Measurements from ENCODE around the gene FGF14.
"Not testable (repeated sequence)": the region's sequence is repeated elsewhere in the genome, so short reads cannot be mapped to it uniquely, and the experiment has no call there.

The FGF14 gene

GRCh38 chr13:102122147-102122546, 279.7 kb downstream of the FGF14 start:
- DNase-seq = no peak

DNA sequence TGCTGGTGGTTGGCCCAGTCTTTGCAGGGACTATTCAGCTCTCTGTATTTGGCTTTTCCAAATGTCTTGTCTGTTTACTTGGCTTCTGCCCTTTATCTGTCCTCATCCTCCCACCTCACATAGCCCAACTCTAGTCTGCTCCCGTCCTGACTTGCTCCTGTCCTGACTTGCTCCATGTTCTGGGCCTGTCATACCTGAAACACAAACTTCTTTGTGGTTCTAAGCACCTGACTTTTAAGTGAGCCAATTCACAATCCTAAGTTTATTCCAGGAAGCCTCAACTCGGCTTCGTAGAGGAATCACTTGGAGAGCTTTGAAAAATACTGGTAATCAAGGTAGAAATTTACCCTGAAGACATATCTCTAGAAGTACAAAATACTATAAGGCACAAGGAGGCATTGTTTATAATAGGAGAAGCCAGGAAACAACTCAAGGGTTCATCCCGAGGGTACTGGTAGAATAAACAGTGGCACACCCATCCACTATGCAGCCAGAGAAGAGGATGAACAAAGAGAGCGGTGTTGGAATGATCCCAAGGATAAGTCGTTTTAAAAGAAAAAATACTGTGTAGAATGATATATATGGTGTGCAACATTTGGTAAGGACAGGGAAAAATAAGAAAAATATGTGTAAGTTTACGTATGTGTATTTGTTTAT, 284.5 kb downstream of the FGF14 start:
- DNase-seq = no peak

DNA sequence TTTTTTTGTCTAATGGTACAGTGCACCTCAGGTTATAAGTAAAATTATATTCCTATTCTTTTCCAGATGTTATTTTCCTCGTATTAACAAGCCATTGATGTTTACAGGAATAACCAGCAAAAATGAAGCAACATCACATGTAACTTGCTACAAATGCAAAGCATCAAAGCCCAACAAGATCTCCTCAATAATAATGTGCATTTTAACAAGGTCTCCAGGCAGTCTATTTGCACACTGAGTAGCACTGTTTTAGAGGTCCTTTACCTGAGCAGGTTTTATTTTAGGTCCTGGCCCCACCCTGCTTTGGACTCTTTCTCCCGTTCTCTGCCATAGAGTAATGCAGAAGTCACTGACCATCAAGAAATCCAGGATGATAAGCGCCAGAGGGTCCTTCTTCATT, 298.4 kb downstream of the FGF14 start:
- DNase-seq = no peak

GRCh38 chr13:102100234-102100633, 301.6 kb downstream of the FGF14 start:
- no peak for DNase-seq

GRCh38 chr13:102097708-102098107, 304.1 kb downstream of the FGF14 start:
- DNase-seq = no peak

GRCh38 chr13:102093288-102093687, 308.6 kb downstream of the FGF14 start:
- not testable (repeated sequence) for DNase-seq

DNA sequence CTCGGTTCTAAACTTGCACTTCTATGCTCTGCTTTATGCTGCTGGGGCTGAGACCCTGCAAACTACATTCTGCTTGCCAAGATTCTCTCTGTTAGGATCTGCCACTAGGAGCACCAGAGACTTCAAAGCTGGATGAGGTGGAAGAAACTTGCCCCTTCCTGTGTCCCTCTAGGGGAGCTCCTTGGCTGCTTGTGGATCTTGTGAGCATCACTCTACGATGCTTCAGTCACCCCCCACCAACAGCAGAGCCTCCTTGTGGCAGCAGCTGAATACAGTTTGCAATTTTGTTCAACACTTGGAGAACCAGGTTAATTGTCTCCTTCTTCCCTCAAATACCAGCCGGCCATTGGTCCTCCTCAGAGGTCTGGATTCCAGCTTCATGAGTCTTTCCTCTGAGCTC, 310.6 kb downstream of the FGF14 start:
- no peak for DNase-seq

DNA sequence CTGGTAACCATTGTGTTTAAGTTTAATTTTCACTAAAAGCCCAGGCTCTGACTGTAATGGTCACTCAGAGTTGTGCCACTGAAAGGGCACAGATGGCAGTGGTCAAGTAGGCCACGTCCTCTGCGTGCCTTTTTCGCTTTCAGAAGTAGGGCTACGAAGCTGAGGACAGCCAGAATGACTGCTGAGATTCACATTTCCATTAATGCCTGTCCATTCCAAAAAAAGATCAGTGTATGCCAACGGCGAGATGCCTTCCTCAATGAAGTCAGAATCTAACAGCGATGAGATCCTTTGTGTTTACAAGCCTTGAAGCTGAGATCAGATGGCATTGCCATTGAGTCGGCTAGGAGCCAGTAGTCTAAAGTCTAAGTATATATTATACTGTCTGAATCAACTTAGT, 311.3 kb downstream of the FGF14 start:
- DNase-seq = no peak

DNA sequence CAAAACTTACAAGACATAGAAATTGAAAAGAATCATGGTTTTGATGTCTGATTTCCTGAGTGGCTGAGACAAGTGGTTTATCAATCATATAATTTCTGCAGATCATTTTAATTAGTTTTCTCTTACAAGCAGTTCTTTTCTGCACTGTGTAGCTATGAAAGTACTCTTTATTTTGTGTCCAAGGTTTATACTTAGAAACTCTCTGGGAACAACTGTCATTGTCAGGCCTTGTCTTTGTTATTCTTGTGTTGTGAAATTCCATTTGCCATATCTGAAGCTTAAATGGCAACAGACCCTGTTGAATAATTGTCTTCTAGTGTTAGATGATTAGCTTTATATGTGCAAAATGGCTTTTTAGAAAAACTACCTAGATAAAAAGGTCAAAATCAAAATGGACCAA, 312.1 kb downstream of the FGF14 start:
- no peak for DNase-seq

DNA sequence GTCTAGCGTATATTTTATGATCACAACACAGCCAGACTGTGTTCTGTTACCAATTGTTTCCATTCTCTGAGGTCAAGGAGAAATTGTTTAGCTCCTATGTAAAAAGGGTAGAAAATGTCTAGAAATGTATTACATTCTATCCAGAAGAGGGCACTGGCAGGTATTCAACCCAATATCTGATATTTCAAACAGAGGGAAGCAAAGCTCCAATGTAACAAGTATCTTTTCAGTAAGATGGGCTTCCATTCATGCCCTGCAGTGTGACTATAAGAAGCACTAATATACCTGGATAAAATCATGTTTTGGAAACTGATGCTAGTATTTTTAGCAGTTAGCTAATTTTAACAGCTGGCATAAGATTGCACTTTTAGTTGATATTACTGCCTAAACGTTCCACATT, 312.7 kb downstream of the FGF14 start:
- no peak for DNase-seq

DNA sequence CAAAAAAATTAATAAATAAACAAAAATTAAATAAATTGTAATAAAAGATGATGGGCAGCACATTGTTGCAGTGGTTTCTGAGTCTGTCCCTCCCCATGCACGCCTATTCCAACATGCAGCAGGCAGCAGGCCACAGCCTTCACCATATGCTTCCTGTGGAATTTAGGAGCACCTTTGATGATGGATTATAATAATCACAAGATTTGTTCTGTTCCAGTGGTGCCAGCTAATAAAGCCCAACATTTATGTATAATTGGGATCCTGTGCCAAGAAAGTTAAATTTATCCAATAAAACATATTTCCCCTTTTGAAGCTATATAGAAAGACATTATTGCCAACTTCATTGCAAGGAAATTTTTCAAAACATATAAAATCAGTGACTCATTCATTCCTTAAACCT, 328.6 kb downstream of the FGF14 start:
- no peak for DNase-seq

DNA sequence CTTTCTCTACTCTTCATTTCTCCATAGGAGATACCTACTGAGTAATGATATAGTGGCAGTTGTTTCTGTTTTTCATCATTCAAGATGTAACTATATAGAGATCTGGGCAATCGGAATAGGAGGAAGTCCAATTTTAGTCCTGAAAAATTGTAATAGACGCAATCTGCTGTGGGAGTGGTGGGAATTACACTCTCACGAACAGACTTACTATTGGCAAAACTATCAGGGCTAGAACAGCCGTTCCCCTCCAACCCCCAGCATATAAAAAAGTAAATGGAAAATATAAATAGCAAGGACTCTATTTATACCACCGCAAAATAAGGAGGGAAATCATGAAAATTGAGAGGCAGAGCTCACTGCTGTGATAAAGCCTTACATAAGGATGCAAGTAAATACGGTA, 330.1 kb downstream of the FGF14 start:
- DNase-seq = no peak

GRCh38 chr13:102068323-102068722, 333.5 kb downstream of the FGF14 start:
- DNase-seq = not testable (repeated sequence)

DNA sequence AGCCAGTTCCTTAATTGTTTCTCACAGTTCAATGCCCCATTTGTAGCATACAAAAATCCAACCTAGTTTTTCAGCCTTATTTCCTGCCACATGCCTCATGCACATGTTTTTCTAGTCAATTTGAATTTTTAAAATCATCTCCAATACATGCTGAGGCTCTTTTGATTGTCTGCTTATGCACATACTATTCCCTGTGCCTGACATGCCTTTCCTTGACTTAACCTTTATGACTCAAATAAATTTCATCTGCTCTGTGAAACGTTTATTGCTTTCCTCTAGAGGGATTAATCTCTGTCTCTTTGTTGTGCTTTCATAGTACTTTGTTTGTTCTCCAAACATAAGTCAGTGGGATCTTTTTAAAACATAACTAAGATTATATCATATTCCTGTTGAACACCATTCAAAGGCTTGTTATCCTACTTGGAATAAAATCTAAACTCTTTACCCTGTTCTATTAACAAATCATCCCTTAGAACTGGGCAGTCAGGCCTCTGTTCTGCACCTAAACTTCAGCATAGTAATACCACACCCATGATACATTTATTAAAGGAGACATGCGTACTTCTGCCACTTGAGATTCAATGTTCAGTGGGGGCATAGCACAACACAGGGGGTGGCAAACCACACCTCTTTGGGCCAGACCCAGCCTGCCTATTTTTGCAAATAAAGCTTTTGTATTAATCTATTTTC, 346.6 kb downstream of the FGF14 start:
- no peak for DNase-seq

DNA sequence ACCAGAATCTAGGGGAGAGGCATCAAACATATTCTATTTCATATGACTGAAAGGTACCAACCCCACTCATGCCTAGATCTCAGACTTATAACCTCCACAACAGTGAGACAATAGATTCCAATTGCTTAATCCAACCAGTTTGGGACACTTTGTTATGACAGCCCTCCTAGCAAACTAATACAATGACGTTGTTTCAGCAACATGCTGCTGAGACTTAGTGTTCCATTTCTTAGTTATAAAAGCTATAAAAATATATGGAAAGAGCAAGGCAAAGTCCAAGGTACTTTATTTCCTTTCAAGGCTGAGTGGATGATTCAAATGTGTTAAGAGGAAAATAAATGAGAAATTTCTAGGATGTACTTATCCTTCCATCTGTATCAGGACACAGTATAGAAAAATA, 352.0 kb downstream of the FGF14 start:
- no peak for DNase-seq

DNA sequence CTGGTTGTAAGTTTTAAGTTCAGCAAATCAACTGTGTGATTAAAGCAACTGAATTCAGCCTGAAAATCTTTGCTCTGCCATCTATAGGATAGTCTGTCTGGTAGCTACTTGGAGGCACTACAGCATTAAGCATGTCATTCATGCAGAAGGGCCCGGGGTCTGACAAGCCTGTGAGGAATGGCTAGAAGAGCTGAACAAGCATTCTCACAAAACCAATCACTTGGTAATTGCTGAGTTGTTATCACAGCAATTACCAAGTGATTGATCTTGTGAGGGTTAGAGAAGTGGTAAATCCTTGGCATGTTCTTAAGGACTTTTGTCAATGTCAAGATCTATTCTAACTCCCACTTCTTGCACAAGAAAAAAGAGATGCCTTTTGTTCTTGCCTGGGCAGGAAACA, 356.1 kb downstream of the FGF14 start:
- no peak for DNase-seq

DNA sequence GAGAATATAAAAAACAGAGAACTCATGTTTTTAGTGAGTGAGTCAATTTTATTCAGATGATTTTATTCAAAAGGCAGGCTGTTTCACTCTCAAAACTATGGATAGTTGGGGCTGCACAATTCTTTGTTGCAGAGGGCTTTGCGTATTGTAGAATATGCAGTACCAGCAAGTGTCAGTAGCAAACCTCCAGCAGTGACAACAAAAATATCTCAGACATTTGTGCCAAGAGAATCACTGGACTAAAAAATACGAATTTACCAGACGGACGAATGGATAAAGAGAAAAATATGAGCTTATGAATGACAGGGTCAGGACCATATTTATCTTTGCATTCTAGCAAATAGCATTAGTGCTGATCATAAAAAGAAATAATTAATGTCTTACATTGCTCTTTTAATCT, 359.1 kb downstream of the FGF14 start:
- DNase-seq = no peak

DNA sequence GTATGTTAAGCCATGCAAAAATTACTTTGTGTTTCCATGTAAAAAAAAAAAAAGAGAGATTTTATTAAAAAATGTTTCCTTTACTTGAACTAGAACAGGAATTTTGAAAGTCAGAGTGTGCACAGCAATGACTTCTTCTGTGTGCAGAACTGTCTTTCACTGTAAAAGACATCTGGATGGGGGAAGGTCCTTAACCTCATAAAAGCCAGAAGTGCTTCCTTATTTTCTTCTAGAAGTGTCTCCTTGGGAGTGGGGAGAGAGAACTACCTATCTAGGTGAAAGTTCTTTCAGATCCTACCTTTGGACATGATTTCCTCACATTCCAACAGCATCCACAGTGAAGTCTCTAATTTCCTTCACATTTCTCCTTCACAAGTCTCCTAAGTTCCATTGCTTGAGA, 360.3 kb downstream of the FGF14 start:
- no peak for DNase-seq

- DNase-seq = peak; percentile 47
Observed at GRCh38 chr13:102040812-102041211, 361.0 kb downstream of the FGF14 start.

DNA sequence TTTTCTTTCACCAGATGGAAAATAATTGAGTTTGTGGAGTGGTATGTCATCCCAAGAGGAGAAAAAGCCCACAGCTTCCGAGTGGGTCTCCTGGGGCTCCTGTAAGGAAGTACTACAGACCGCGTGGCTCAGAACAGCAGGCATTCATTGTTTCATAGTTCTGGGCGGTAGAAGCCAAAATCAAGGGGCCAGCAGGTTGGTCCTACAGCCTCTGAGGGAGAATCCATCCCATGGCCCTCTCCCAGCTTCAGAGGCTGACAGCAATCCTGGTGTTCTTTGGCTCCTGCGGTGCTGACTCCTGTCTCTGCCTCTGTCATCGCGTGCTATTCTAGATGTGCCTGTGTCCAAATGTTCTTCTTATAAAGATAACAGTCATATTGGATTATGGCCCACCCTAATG, 362.6 kb downstream of the FGF14 start:
- DNase-seq = no peak

GRCh38 chr13:102038787-102039186, 363.1 kb downstream of the FGF14 start:
- DNase-seq = peak; percentile 70

DNA sequence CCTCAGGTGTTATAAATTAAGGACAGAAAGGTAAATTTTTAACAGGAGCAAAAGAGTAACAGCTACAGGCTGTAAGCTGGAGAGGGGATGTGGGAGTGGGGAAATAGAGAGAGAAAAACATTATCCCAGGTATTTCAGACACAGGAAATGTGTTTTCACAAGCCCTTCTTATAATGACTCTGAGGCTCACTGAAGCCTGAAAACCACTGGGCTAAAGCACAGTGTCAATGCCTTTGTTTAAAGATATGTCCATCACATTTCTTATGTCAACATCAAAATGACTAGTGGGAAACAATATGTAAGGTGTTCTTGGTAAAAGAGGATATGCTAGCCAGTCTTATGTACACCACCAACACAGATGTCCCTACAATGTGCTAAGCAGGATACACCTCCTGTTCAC, 365.9 kb downstream of the FGF14 start:
- no peak for DNase-seq

- DNase-seq = peak; percentile 71
Observed at GRCh38 chr13:102033857-102034331, 368.0 kb downstream of the FGF14 start.

DNA sequence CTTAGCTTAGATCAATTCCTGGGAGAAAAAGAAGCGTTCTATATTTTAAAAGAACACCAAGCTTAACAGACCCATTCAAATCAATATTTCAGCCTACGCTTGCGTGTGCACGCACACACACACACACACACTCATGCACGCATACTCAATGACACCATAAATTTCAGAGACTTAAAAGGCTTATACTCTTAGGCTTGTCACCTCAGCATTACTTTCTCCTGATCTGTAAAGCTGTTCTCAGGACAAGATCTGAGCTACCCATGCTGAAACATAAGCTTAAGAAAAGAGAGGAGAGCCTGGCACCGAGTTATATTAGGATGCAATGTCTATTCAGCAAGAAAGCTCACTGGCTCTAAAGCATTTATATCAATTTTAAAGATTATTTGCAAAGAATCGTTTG, 368.5 kb downstream of the FGF14 start:
- DNase-seq = no peak

DNA sequence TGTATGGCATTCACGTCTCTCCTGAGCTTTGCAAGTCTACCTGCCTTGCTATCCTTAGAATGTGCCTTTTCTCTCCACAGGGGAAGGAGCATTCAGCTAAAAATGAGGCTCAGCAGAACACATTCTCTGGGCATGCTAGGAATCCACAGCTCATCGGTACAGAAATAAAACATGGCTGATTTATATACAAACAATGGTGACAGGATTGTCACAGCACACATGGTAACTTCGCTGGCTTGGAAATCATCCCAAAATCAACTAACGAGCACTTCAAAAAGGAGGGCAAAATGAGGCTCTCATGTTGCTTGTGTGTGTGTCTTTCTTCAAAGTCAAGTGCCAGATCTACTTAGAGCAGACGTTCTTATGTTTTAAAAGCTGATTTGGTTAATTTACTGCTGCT, 373.0 kb downstream of the FGF14 start:
- peak; percentile 34 for DNase-seq
